Activated naive CD8-positive, alpha-beta T cell treated with anti-CD3 and anti-CD28 coated beads, Interleukin-2, amount 50 U/mL, for 16 hours (primary cell): ENCODE data around the gene SAMM50.
A peak's percentile ranks its signal among the peaks of the same experiment; 100 is the strongest.

ENCODE experiments used
- DNase-seq: peaks from one replicate; pipeline ENCODE4 v3.0.0-alpha.2; 2020; ENCODE audit warnings: low read depth, low spot score

The SAMM50 gene

DNA sequence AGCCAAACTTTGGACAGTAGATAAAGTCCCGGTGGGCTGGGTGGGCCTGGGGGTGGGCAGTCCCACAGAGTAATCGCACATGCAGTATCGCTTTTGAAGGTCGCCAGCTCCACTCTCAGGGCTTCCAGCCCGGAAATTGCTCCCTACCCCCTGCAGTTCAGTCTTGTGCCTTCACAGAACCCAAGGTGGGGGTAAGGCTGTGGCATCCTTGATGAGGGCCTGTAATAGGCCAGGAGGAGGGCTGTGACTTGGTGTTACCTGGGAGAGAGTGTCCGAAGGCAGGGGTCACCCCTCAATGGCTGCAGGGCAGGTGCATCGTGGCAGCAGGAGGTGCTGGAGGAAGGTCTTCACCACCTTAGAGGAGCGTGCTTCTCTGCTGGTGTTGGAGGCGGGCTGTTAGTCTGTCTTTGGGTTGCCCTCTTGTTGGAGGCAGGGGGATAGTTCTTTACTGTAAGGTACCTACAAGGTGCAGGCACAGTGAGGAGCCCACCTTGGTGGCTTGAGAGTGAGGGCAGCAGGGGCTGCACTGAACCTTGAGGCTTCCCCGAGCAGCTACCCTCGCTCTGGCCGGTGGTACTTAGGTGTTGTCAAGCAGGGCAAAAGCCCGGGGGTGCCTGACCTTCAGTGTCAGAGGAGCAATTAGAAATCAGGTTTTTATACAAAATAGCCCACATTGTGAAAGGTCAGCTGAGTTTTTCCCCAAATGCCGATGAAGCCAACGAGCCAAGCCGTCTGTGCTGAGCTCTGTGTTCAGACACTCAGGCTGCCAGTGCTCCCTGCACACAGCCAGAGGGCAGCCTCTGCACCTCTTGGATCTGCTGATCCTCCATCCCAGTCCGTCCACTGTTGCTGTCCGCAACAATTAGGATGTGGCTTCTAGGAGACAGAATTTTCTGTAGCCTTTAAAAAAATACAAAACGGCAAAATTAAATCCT lies 21.9 kb downstream of the SAMM50 start:
- DNase-seq: no peak

DNA sequence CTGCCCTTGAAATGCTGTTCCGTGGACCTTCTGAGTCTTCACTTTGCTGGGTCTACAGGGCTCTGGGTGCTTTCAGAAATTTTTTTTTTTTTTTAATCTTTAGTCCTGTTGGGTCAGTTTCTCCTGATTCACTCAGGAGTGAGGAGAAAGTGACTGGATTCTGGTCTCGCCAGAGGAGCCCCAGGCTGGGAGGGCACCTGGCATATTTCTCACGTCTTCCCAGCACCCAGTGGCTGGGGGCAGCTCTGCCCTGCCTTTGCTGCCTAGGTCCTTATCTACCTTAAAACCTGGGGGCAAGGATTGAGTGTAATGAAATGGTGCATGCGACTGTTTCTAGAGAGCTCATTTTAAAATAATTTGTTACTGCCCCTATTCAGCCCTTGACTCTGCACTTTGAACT lies 23.3 kb downstream of the SAMM50 start:
- DNase-seq: no peak

DNA sequence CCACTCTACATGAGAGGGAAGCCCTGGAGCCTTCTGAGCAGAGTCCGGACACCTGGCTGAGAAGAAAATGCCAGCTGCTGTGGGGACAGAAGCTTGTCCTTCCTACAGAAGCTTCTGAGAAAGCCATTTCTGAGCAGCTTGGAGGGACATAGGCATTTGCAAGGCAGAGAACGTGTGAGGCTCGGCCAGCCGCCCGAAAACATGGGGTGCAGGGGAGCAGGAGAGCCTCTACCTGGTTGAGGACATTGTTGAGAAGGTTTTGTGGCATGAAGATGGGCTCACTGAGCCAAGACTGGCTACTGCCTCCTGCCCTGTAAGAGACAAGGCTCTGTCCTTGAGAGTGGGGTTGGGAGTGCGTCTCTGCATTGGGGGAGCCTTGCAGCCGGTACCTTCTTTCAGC lies 25.3 kb downstream of the SAMM50 start:
- no peak for DNase-seq

DNA sequence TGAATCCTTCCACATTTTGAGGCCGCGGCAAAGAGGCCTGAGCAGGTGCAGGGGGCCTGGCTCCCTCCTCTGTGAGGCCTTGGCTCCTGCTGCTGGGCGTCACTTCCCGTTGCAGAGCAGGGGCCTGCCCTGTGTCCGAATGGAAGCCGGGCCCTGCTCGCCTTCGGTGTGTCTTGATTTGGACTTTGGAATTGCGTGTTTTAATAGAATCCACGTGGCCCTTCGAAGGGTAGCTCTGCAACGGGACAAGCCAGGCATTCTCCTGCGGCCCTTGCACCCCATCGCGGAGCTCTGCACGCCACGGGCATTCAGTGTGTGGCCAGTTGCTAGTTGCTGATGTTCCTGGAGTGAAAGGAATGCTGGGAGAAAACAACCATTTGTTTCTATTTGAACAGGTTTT lies 25.8 kb downstream of the SAMM50 start:
- DNase-seq: no peak

DNA sequence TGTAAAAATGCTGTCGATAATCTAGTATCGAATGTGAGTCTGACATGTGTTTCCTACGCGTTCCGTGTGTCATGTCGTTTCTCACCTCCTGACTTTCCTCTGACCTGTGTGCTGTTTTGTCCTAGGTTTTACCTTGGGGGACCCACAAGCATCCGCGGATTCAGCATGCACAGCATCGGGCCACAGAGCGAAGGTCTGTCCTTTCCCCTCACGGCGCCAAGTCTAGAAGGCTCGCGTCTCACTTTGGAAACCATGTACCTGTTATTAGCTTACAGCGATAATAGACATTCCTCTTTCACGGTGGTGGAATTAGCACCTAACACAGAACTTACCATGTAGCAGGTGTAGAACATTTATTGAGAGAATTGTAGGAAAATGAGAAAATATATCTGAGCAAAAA lies 28.6 kb downstream of the SAMM50 start:
- no peak for DNase-seq

DNA sequence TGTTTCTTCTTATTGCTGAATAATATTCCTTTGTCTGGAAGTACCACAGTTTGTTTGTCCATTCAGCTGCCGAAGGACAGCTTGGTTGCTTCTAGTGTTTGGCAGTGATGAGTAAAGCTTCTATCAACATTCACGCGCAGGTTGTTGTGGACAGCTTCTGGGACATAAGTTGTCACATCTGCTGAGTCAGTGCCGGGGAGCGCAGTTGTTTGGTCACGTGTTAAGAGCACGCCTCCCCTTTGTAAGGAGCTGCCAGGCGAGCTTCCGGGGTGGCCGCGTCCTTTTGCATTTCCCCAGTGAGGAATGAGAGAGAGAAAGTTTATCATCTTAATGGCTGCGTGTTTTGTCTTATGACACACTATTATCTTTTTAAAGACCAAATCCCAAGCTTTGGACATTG lies 30.3 kb downstream of the SAMM50 start:
- DNase-seq: no peak

DNA sequence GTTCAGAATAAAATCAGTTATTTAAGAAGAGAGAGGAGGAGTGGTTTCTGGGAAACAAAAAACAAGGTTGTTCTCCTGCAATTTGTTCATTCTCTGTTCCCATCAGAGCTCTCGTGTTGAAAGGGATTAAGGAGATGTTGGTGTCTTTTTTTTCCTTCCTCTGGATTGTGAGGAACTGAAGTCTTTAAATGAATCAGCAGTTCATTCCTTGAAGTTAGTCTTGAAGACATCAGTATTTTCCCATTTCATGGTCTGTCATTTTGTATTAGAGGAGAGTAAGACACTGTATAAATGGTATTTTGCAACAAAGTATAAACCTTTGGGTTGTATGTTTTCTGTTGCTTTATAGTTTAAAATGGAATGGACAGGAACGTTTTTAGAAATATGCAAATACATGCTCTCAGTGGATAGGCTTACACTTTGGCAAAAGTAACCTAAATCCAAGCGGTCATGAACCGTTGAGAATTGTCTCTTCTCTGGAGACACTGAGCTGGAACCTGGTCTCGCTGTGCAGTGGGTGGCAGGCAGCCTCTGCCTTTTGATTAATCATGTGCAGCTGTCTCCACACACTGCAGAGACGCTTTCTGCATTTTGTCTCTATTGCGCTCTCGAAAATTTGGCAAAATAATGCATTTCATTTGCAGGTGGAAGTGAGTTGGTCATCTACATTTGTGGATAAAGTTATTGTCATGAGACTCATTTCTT lies 33.0 kb downstream of the SAMM50 start:
- DNase-seq: no peak

DNA sequence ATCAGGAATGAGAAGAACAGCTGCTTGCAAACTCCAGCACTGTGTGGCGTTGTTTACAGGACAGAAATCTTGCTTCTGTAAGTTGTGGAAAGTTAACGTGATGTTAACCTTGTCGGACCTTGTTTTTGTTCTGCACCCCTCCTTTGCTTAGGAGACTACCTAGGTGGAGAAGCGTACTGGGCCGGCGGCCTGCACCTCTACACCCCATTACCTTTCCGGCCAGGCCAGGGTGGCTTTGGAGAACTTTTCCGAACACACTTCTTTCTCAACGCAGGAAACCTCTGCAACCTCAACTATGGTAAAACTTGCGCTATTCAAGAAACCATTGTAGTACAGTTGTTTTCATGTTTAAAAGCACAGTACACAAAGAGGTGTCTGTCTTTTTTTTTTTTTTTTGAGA lies 33.7 kb downstream of the SAMM50 start:
- DNase-seq: no peak

DNA sequence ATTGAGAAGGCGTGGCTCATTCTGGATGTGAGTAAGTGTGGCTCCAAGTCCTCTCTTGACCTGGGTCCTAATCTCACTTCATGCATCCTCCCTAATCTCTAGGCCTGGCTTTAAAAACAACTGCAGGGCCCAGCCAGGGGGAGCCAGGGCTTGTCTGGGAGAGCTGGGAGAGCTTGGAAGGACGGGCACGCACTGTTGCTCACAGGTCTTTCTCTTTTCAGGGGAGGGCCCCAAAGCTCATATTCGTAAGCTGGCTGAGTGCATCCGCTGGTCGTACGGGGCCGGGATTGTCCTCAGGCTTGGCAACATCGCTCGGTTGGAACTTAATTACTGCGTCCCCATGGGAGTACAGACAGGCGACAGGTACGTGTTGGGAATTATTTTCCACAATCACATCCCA lies 34.8 kb downstream of the SAMM50 start:
- no peak for DNase-seq

DNA sequence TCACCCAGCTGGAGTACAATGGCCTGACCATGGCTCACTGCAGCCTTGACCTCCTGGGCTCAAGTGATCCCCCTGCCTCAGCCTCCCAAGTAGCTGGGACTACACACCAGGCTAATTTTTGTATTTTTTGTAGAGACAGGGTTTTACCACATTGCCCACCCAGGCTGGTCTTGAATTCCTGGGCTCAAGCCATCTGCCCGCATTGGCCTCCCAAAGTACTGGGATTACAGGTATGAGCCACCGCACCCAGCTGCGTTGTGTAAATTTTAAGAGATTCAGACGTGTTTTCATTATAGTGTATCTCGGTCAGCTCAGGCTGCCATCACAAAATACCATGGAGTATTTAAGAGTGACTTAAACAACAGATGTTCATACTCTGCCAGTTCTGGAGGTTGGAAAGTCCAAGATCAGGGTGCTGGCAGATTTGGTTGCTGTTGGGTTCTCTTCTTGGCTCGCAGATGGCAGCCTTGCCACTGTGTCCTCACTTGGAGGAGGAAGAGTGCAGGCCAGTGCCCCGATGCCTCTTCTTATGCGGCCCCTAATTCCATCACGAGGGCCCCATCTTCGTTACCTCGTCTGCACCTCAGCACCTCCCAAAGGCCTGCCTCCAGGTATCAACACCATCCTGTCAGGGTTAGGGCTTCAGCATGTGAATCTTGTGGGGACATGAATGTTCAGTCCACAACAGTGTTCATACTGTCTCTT lies 36.2 kb downstream of the SAMM50 start:
- DNase-seq: no peak

DNA sequence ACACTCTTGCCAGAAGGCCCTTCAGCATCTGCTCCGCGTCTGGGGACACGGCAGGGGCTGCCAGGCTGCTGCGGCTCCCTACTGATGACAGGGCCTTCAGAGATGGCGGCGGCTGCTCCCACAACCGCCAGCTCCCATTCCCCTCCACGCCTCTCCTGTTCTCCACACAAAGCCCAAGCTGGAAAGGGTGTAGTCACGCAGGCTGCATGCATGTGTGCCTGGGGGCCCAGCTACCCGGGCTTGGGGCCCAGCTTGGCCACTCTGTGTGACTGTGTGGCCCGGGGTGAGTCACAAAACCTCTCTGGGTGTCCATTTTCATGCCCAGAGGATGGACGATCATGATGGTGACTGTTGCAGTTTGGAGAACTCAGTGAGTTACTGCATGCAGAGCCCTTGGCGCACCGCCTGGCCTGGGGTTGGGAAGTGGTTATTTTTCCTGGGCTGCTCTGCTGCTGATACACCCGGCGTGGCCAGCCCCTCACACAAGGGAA lies 37.1 kb downstream of the SAMM50 start:
- no peak for DNase-seq

DNA sequence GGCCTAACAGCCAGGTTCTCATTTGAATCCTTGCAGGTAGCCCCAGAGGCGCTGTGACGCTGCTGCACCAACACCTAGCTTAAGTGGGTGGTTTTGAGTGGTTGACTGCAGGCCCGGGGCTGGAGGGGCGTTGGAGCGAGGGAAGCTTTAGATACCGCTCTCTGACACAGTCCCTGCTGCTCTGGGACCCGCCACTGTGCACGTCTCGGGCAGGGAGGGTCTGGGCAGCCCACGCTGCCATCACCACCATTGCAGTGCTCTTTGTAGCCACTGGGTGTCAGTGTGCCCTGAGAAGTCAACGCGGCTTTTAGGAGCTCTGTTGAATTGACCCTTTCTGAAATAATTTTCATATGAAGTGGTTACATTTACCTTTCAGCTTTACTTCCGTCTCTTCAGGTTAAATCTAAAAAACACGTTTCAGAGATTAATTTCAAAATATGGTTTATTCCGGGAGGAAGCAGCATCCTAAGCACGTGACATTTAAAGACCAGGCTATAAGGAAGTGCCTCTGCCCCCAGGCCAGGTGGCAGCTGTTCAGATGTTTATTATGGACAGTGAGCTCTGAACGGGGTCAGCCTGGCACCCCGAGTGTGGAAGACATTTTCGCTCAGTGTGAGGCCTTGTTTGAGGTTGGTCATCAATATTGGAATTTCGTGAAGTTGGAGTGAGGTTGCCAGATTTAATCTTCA lies 38.0 kb downstream of the SAMM50 start:
- peak; percentile 15 for DNase-seq

DNA sequence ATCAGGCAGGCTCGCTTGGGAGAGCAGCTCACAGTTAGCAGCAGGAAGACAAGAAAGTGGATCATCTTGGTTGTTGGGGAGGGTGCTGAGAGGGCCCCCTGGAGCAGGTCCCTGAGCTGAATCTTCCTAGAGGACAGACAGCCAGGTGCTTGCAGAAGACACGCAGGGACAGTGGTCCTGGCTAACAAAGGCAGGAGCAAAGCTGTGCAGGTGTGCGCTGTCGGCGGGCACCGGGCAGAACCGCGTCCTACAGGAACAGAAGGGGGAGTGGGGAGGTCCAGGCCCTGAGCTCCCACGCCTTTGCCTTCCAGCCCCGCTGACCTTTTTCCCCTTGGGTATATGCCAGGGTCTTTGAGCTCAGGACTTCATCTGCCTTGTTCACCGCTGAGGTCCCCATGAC lies 38.8 kb downstream of the SAMM50 start:
- no peak for DNase-seq

DNA sequence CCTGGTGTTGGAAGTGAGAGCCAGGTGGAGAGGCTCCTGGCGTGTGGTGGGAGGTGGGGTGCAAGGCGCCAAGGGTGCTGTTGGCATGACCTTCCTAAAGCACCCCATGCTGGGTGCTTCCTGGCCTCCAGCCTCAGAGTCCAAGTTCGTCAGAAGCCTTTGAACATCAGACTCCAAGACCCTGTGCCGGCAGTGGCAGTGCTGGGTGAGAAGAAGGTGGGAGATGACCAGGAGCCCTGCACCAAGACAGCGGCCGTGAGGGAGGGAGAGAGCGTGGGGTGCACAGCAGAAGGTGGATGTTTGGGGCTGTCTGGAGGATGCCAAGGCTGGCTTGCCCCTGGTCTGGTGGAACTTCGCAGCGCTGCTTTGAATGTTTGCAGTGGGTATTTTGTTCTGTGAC lies 39.2 kb downstream of the SAMM50 start:
- DNase-seq: no peak

DNA sequence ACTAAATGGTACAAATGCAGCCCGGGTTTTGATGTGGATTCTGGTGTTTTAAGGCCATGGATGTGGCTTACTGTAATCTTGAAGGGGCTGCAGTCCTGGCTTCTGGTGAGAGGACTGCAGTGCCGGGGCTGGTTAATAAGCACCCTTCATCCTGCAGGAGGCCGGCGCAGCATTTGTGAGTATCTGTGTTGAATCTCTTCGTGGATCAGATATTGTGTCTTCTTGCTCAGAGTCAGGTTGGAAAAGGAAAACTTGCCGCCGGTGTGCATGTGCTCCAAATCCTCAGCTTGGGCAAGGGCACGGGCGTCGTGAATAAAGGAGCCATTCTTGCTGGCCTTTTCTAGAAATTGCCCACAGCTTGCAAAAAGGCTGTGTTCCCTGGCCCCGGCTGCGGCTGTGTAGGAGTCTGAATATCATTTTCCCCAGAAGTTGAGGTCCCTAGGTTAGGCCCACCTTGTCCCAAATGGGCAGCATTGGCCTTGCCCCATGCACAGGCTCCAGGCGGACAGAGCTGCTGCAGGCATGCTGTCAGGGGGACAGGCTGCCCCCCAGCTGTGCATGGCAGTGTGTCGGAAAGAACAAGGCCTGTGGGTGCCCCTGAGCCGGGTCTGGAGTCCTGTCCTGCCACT lies 39.9 kb downstream of the SAMM50 start:
- no peak for DNase-seq

DNA sequence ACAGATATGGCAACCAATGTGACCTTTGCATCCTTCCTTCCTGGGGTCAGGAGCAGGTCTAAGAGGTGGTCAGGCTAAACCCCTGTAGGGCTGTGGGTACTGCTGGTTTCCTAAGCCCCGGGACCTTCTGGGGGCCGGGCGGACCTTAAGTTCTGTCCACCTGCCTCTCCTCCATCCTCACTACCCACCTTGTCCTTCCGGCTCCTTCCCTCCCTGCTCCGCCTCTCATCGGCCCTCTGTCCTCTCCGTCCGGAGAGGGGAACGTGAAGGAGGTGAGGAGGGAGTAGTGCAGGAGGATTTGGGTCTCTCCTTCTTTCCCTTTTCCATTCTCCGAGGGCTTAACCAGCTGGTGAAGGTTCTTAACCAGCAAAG lies 40.5 kb downstream of the SAMM50 start:
- DNase-seq: no peak

DNA sequence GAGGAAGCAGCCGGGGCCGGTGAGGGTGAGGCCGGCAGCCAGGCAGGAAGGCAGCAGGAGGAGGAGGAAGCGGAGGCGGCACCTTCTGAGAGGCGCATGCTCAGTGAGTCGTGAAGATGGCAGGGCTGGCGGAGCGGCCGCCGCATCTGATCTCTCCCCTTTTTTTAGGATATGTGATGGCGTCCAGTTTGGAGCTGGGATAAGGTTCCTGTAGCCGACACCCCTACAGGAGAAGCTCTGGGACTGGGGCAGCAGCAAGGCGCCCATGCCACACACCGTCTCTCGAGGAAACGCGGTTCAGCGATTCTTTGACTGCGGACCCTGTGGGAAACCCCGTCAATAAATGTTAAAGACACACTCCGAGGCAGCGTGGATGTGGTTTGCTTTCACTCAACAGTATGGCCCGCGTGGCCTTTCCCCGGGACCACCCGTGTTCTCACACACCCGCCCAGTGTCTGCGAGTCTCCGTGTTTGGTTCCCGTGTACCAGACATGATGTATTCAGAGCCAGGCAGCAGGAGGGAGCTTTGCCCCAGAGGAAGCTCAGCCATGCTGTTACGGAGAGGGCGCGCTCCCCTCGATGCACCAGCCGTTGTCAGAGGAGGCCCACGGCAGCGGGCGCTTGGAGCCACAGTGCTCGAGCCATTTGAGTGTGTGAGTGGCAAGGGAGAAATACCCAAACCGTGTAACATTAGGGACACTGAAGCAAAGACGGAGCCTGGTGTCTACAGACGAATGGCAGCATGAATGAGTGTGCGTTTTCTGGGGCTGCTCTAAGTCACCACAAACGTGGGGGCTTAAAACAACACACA lies 41.1 kb downstream of the SAMM50 start:
- DNase-seq: peak; percentile 32

DNA sequence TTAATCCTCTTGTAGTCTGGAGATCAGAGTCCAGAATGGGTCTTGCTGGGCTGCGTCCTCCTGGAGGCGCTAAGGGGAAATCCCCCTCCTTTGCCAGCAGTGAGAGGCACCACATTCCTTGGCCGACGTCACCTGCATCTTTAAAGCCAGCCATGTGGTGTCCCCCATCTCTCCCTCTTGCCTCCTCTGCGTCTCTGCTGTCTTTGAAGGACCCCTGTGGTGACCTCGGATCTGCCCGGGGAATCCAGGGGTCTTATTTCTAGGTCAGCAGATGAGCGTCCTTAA lies 41.7 kb downstream of the SAMM50 start:
- no peak for DNase-seq

DNA sequence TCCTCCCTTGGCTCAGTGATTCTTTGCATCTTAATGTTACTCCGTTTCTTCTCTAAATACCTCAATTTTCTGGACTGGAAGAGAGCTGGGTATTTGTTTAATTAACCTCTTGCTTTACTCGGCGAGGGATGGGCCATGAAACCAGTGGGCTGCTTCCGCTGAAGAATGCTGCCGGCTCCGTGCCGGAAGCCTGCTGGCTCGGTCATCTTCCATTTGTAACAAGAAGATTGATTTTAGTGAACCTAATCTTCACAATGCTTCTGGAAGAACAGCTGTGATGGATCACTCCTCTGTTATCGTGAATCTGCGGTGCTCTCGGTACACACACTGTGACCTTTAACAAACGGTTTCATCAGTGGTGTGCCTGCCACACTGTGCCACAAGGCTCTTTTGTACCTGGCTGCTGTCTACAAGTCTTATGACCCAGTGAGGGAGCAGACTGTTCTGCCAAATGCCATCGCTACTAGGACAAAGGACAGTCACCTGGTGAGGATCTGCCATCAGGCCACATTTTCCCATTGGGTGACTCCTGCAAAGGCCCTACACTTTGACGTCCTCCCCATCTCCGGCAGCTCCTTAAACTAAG lies 43.5 kb downstream of the SAMM50 start:
- no peak for DNase-seq

DNA sequence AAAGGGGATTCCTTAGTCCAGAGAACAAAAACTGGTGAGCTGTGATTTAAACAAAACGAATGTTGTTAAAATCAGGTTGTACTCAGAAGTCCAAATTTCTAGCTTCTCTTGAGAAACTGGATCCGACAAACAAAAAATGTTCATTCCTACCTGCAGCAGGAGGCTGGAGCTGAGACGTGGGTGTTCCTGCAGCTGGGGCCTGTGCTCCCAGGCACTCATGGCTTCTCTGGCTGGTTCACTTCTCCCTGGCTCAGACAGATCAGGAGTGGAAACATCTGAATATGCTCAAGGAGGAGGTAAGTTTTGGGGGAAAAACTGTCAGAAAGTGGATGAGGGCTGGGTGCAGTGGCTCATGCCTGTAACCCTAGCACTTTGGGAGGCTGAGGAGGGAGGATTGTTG lies 44.1 kb downstream of the SAMM50 start:
- no peak for DNase-seq
